ENCODE results near the gene MDK.

The MDK gene

GRCh38 chr11:46389450-46390330 is 8.2 kb downstream of the MDK start:
- peak; percentile 87 for DNase-seq (ENCODE audit: extremely low spot score)
- TF ChIP-seq CTCF (IDR thresholded peaks at IDR 0.05; ENCODE audit: control extremely low read depth, extremely low read depth, low read depth, missing control alignments): peak; percentile 93
- ChIA-PET CTCF (interaction anchor here (0.6 to 7.4 kb wide), 34 partner anchors 8 to 372 kb away, joined by 3 to 83 read pairs (median 5); partner anchors contain the start of gene MDK), POLR2A (interaction anchor here (0.6 to 0.7 kb wide), 2 partner anchors 21 to 161 kb away, joined by 3 to 5 read pairs; no protein-coding TSS in a partner anchor)

GRCh38 chr11:46390331-46391171 is 9.1 kb downstream of the MDK start:
- no peak for TF ChIP-seq CTCF (IDR thresholded peaks at IDR 0.05; ENCODE audit: control extremely low read depth, extremely low read depth, low read depth, missing control alignments)
- no peak for DNase-seq (ENCODE audit: extremely low spot score)
- ChIA-PET POLR2A (interaction anchor here (0.7 kb wide), 1 partner anchor 22 kb away, joined by 3 read pairs; no protein-coding TSS in a partner anchor), CTCF (interaction anchor here (0.6 to 7.4 kb wide), 17 partner anchors 9 to 237 kb away, joined by 3 to 83 read pairs (median 13); partner anchors contain the start of gene MDK)

- no peak for DNase-seq (ENCODE audit: extremely low spot score)
- ChIA-PET POLR2A (no interaction called here), CTCF (interaction anchor here (1.3 to 7.4 kb wide), 9 partner anchors 8 to 165 kb away, joined by 4 to 83 read pairs (median 8); no protein-coding TSS in a partner anchor)
- no peak for TF ChIP-seq CTCF (IDR thresholded peaks at IDR 0.05; ENCODE audit: control extremely low read depth, extremely low read depth, low read depth, missing control alignments)
Measured at GRCh38 chr11:46391186-46391577, 9.7 kb downstream of the MDK start.

- POLR2A ChIA-PET: interaction anchor here (0.6 to 1.0 kb wide), 2 partner anchors 46 to 84 kb away, joined by 3 to 5 read pairs; no protein-coding TSS in a partner anchor
- CTCF ChIA-PET: interaction anchor here (0.7 to 7.4 kb wide), 20 partner anchors 9 to 620 kb away, joined by 3 to 83 read pairs (median 4); partner anchors contain the start of gene DGKZ
- TF ChIP-seq CTCF (IDR thresholded peaks at IDR 0.05; ENCODE audit: control extremely low read depth, extremely low read depth, low read depth, missing control alignments): peak; percentile 43
- peak; percentile 75 for DNase-seq (ENCODE audit: extremely low spot score)
Measured at GRCh38 chr11:46391578-46392420, 10.3 kb downstream of the MDK start, which contains the start of gene CHRM4. TSS of gene CHRM4 (minus strand) at chr11:46391776. CDS start at chr11:46386557, 5,219 bp downstream.

GRCh38 chr11:46392421-46393230 is 11.2 kb downstream of the MDK start:
- no peak for TF ChIP-seq CTCF (IDR thresholded peaks at IDR 0.05; ENCODE audit: control extremely low read depth, extremely low read depth, low read depth, missing control alignments)
- CTCF ChIA-PET: interaction anchor here (0.7 to 7.4 kb wide), 19 partner anchors 8 to 621 kb away, joined by 3 to 83 read pairs (median 4); partner anchors contain the start of gene DGKZ
- peak; percentile 95 for DNase-seq (ENCODE audit: extremely low spot score)
- POLR2A ChIA-PET: interaction anchor here (0.6 to 1.0 kb wide), 2 partner anchors 47 to 83 kb away, joined by 3 to 5 read pairs; no protein-coding TSS in a partner anchor
